ENCODE results near the gene LLCFC1.
"Not testable (repeated sequence)": the region's sequence is repeated elsewhere in the genome, so short reads cannot be mapped to it uniquely, and the experiment has no call there.

Gene LLCFC1

DNA sequence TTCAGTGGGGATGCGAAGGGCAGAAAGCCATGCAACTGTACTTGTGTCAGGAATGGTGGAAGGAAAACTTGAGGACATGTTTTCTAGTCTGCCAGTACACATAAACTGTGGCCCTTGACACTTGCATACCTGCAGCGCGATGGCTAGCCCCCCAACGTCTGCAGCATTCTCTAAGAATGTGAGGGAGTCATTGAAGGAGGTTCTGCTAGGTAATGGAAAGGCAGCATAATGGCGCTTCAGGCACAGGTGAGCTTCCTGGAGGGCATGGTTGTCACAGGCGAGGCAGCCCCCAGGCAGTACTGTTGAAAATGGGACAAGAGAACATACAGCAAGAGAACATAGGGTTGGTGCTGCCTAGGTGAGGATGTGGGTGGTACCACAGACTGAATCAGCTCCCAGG lies 3.5 kb downstream of the LLCFC1 start:
- DNase-seq (ENCODE audit: low read depth in 2 of 2) = no peak

DNA sequence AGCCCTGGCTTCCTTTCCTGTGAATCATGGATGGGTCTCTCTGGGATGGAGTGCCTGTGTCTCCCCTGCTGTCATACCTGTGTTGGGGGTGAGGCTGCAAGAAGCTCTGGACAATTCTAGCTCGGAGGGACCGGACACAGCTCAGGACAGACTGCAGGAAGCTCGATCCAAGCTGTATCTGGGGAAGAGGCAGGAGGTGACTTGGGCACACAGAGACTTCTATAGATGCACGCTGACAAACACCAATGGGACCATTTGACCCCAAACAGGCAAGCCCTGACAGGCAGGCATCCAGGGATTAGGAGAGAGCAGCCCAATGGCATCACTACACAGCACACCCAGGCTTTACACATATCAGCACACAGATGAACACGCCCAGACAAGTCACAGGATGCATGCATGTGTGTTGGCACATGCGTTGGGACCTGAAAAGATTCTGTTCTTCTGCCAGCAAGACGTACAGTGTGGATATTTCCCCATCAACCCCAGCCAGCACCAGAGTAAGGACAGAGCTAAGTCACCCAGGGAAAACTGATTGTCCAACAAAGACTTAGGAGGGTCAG lies 4.5 kb downstream of the LLCFC1 start:
- DNase-seq (ENCODE audit: low read depth in 2 of 2) = no peak

DNA sequence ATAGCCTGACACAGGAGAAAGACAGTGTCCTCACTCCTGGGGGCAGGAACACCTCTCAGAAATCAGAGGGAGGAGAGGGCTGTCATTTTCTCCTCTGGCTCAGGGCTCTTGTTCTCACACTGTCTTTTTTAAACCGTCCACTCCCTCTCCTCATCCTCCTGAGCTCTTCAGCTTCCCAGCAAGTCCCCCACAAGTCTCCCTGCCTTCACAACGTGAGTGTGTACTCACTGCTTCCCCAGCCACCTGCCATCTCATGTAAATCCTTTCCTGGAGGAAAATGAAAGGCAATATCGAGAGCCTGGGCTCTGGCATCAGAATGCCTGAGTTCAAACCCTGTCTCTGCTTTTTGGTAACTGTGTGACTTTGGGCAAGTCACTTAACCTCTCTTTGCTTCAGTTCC lies 5.7 kb downstream of the LLCFC1 start:
- no peak for DNase-seq (ENCODE audit: low read depth in 2 of 2)

DNA sequence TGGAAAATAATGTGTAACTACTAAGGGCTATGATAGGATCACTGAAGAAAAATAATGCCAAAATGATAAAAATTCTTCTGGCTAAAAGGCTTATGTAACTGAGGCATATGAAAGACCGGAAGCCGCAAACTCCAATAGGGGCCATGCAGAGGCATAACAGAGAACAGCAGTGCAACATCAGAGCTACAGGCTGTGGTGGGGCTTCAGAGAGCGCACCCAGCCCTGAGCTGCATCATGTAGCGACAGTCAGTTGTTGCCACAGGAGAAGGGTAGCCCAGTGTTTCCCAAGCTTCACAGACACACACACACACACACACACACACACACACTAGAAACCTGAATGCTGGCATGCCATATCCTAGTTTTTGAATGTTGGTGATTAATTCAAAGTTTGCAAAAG lies 9.3 kb downstream of the LLCFC1 start:
- DNase-seq (ENCODE audit: low read depth in 2 of 2) = no peak

- no peak for DNase-seq (ENCODE audit: low read depth in 2 of 2)
Observed at GRCh38 chr7:142950235-142950634, 11.0 kb downstream of the LLCFC1 start.

DNA sequence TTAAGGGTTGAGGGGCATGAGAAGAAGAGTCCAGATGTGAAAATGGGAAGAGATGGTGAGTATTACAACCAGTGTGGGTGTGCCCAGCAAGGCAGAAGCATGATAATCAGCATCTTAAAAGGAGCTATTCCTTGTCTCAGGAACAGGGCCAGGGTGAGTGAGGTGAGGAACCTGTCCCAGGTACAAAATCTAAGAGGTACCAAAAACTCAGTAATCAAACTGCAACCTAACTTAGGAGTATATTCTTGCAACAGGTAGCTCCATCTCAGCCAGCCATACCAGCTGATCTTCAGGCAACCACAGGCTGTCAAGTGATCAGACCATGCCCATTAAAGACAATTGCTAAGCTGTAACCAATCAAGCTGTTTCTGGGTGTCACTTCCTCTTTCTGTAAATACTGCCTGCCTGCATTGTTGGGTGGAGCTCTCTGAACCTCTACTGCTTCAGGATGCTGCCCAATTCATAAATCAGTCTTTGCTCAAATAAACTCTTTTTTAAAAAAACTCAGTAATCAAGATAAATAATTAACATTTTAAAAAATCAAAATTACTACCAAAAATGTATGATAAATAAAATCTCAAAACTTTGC lies 15.5 kb downstream of the LLCFC1 start:
- DNase-seq (ENCODE audit: low read depth in 2 of 2) = no peak

GRCh38 chr7:142956951-142957623 lies 17.8 kb downstream of the LLCFC1 start:
- no peak for DNase-seq (ENCODE audit: low read depth in 2 of 2)

GRCh38 chr7:142957723-142958122 lies 18.4 kb downstream of the LLCFC1 start:
- DNase-seq (ENCODE audit: low read depth in 2 of 2) = no peak

- no peak for DNase-seq (ENCODE audit: low read depth in 2 of 2)
Observed at GRCh38 chr7:142959202-142959601, 19.9 kb downstream of the LLCFC1 start.

DNA sequence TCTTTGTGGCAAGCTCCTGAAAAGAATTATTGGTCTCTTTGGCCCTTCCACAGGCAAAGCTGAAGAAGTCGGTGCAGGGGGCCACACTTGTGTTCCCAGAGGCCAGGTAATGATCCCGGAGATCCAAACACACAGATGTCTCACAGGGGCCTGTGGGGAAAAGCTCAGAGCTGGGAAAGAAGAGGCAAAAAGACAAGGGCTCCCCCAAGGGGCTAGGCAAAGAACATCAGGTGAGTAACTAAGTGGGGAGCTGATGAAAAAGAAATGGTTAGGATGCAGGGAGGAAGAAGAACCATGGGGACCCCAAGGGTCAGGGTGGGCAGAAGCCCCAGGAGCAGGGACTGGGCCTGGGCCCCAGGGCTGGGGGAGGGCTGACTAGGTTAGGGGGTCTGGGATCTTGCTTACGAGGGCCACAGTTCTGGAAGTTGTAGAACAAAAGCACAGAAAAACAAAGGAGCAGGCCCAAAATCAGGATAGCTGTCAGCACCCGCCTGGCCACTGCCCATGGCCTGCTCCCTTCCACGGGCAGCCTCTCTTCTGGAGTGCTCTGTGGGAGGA lies 21.8 kb downstream of the LLCFC1 start:
- no peak for DNase-seq (ENCODE audit: low read depth in 2 of 2)

DNA sequence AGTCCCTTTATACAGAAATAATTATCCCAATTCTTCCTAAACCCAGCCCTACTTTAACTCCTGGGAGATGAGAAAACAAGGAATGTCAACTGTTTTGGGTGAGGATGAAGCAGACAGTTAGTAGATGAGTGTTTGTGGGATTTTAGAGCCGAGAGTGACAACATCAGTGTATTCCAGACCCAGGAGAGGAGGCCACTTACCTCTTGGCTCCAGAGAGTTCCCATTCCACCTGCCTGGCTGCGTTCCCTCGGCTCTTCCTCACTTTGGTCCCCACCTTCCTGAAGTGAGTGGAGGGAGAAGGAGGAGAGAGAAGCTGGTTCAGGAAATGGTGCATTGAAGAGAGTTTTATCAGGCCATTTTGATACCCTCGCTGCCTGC lies 22.3 kb downstream of the LLCFC1 start:
- DNase-seq (ENCODE audit: low read depth in 2 of 2) = no peak

DNA sequence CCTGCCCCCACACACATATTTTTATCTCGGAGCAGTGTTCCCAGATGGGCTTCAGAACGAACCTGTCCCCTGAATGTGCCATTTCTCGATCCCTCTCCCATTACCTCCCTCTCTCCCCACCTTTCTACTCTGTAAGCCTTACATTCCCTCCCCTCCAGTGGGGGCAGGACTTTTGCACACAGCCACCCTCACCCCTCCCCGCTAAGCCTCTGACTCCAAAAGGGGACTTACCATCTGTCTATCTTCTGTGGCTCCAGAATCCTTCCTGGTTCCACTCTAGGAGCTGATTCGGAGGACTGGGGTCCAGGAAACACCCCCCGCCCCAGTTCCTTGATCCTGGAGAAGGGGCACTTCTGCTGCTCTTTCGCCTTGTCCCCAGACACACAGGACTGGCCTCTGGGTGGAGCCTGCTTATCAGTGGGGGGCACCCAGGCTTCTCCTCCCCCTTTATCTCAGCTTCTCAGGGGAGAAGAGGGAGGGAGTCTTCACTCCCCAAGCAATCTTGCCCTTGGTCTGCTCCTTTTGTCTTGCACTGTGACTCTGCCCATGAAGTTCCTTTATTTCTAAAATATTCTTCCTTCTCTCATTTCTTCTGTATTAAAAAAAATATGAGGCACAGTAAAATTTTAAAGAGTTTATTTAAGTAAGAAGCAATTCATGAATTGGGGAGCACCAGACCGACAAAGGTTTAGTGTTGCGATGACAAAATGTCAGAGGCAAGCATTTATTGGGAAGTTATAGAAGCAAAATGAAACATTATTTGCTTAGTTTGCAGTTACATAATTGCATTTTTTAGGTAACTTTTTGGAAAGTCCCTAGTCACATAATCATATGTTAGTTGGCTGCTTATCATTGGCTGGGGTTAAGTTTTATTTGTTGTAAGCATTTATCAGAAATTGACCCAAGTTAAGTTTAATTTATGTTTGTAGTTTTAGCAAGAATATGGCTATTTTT lies 23.0 kb downstream of the LLCFC1 start, which contains the start of gene KEL:
Gene KEL (minus strand): TSS at position 391 of the 954 bp plus-strand sequence. CDS start 157 bp downstream, at position 234.
- no peak for DNase-seq (ENCODE audit: low read depth in 2 of 2)

GRCh38 chr7:142962991-142963390 lies 23.7 kb downstream of the LLCFC1 start:
- no peak for DNase-seq (ENCODE audit: low read depth in 2 of 2)

DNA sequence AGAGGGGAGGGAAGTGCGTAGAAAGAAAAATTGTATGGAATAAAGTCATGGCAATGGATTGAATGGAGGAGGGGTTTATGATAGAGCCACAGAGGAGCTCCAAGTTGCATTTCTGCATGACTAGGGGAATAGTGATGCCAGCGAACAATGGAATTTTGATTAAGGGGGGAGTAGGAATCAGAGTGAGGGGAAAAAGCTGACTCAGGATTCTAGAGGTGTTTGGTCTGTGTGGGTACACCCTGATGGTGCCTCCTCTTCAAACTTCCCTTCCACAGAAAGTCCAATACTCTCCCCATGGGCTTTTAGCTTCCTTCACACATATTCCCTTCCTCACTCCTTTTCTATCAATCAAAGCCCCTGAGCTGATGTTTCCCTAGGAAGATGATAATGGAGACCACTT lies 24.7 kb downstream of the LLCFC1 start:
- no peak for DNase-seq (ENCODE audit: low read depth in 2 of 2)

DNA sequence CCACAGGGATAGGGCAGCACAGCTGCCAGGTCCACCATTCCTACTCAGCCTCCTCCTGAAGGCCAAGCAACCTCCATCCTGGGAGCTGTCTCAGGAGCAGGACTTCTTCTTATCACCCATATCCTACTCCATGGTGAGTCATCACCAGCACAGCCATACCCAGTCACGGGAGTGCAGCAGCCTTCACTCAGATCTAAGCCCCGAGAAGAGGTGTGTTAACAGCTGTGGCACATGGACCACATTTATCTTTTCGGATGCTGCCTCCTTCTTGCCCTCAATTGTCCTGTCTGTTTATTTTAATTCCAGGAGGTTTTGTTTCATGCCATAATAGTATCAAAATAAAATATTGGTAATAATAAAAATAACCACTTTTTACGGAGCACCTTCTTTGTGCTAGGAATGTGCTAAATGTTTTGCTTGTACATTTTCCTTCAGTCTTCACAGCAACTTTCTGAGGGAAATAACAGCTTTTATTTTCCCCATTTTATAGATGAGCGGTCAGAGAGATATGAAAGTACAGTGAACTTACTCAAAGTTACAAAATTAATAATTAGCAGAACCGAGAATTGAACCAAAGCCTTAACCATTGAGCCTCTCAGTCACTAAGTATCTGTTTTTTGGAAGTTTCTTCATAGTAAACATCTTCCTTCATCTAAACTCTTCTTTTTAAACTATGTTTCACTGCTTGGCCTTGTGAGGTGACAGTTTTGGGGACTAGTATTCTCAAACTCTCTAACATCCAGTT lies 25.4 kb downstream of the LLCFC1 start:
- DNase-seq (ENCODE audit: low read depth in 2 of 2) = no peak

- DNase-seq (ENCODE audit: low read depth in 2 of 2) = no peak
Observed at GRCh38 chr7:142968229-142968628, 28.9 kb downstream of the LLCFC1 start.

- no peak for DNase-seq (ENCODE audit: low read depth in 2 of 2)
Observed at GRCh38 chr7:142969183-142969582, 29.9 kb downstream of the LLCFC1 start.

- DNase-seq (ENCODE audit: low read depth in 2 of 2) = no peak
Observed at GRCh38 chr7:142974626-142975025, 35.3 kb downstream of the LLCFC1 start.

DNA sequence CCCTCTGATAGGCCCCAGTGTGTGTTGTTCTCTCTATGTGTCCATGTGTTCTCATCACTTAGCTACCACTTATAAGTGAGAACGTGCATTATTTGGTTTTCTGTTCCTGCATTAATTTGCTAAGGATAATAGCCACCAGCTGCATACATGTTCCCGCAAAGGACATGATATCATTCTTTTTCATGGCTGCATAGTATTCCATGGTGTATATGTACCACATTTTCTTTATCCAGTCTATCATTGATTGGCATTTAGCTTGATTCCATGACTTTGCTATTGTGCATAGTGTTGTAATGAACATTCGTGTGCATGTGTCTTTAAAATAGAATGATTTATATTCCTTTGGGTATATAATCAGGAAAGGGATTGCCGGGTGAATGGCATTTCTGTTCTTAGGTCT lies 39.1 kb downstream of the LLCFC1 start:
- DNase-seq (ENCODE audit: low read depth in 2 of 2) = not testable (repeated sequence)

DNA sequence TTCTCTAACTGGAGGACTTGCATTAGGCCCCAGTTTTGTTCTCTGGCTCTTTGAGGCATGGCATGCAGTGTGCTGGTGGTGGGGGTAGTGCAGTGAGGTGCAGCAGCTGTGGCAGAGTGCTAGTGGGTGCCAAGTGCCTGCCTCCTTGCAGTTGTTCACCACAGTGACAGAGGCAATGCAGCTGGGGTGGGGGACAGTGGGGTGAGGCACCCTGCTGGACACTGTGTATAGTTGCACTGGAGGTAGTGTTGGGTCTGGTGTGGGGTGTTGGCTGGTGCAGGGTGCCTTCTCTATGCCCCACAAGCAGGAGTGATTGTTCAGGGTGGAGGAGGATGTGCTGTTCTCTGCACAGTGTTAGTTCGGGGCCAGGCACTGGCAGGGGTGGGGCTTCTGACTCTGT lies 44.5 kb downstream of the LLCFC1 start:
- DNase-seq (ENCODE audit: low read depth in 2 of 2) = no peak

DNA sequence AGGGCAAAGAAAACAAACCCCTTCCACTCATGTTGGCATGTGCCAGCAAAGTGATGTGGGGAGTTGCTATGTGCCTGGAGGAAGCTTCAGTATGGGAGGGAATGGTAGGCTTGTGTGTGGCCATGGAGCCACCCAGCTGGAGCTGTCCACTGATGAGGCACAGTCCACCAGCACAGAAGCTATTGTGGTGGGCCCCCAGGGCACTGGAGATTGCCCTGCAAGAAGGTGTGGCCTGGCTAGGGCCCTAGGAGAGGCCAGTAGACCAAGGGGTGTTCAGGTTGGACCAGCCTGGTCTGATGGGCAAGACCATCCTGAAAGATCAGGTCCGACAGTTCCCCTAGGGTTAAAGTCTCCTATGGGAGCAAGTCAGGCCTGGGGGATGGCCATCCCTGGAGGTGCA lies 45.0 kb downstream of the LLCFC1 start:
- no peak for DNase-seq (ENCODE audit: low read depth in 2 of 2)

Measured in stimulated activated CD4-positive, alpha-beta T cell treated with anti-CD3 and anti-CD28 coated beads, Interleukin-4, amount 100 ng/mL, for 48 hours (primary cell).